Kidney epithelial cell (primary cell): Measurements from ENCODE around the gene EPHB2. TPM values are rescaled to one million over a fixed set of nuclear protein-coding genes. Genes with fewer than 3 reads are reported as not detected.

Experiments
- DNase-seq: peaks from one replicate; pipeline ENCODE4 v3.0.0-alpha.2; 2010; ENCODE audit warnings: low read depth
- H3K27me3 ChIP-seq: 2 replicates; pipeline ENCODE4 v1.6.0; 2011; ENCODE audit warnings: low read length; ENCODE audit not compliant: control insufficient read depth, insufficient read depth
- H3K36me3 ChIP-seq: 2 replicates; pipeline ENCODE4 v1.5.1; 2011; ENCODE audit warnings: low read length; ENCODE audit not compliant: control insufficient read depth, insufficient read depth
- H3K4me3 ChIP-seq: 2 replicates; pipeline ENCODE4 v1.5.1; 2011; ENCODE audit warnings: low read depth, mild to moderate bottlenecking, control low read depth, low read length
- total RNA-seq: library from RNA; depleted of rRNA; stranded (reverse); fragments of >200 nt; gene quantifications from 2 replicates; pipeline ENCODE4 v1.2.3, GENCODE V29; 2015
- TF ChIP-seq, protein P1 (sequence below): IDR thresholded peaks from 2 replicates; pipeline ENCODE4 v1.5.1; 2011; ENCODE audit warnings: mild to moderate bottlenecking, moderate library complexity, low read length, control low read depth, inconsistent platforms; ENCODE audit not compliant: insufficient read depth, poor library complexity, severe bottlenecking

EPHB2 gene
- total RNA-seq, 1 donor from 2014 or later = 111 TPM

DNA sequence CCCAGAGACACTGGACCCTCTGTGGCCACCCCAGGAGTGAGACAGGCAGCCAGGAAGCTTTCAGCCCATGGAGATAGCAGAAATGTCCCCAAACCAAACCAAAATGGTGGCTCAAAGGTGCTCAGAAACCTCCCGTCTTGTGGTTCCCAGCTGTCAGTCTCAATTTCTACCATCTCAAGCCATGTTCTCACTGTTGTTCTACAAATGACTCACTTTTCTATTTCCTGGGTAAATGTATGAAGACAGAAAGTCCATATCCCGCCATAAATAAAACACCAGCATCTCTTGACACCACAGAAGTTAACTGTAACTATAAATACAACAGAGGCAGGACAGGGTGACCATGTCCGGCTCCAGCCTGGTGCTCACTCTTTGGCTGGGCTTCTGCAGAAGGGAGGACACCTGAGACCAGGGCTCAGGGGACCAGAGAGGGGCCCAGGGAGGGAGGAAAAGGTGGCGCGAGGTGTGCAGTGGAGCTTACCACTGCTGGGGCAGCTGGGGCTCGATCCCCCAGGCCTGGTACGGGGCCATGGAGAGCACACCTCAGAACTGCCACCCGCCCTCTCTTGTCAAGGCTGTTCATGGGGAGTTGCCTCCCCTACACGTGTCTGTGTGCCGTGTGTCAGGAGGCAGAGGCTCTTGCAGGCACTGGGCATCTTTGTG is 43.6 kb downstream of the EPHB2 start:
- TF ChIP-seq, protein P1, sequence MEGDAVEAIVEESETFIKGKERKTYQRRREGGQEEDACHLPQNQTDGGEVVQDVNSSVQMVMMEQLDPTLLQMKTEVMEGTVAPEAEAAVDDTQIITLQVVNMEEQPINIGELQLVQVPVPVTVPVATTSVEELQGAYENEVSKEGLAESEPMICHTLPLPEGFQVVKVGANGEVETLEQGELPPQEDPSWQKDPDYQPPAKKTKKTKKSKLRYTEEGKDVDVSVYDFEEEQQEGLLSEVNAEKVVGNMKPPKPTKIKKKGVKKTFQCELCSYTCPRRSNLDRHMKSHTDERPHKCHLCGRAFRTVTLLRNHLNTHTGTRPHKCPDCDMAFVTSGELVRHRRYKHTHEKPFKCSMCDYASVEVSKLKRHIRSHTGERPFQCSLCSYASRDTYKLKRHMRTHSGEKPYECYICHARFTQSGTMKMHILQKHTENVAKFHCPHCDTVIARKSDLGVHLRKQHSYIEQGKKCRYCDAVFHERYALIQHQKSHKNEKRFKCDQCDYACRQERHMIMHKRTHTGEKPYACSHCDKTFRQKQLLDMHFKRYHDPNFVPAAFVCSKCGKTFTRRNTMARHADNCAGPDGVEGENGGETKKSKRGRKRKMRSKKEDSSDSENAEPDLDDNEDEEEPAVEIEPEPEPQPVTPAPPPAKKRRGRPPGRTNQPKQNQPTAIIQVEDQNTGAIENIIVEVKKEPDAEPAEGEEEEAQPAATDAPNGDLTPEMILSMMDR = no peak
- H3K36me3 ChIP-seq = no peaks in the 10 kb centered on the region

DNA sequence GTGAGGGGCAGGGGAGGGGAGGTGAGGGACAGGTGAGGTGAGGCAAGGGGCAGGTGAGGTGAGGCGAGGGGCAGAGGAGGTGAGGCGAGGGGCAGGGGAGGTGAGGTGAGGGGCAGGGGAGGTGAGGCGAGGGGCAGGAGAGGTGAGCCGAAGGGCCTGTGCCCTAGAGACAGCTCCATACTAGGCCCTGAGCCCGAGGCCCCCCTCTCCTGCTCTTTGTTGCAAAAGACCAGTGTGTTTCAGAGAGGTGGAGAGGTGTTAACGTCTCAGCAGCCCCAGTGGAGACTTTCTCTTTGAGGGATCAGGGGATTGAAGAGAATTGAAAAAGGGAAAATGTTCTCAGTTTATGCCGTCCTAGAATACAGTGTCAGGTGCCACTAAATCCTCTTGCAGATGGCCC is 44.2 kb downstream of the EPHB2 start:
- Histone ChIP-seq H3K4me3 (no peak overlapping the region), H3K36me3 (no peaks in the 10 kb centered on the region), H3K27me3 (no peaks in the 10 kb centered on the region)
- no peak for DNase-seq
- TF ChIP-seq, protein P1 = no peak

More for the DNA sequence above, 43.6 kb downstream of the EPHB2 start:
- no peak for DNase-seq
- Histone ChIP-seq H3K27me3 (no peaks in the 10 kb centered on the region), H3K4me3 (no peak overlapping the region)

DNA sequence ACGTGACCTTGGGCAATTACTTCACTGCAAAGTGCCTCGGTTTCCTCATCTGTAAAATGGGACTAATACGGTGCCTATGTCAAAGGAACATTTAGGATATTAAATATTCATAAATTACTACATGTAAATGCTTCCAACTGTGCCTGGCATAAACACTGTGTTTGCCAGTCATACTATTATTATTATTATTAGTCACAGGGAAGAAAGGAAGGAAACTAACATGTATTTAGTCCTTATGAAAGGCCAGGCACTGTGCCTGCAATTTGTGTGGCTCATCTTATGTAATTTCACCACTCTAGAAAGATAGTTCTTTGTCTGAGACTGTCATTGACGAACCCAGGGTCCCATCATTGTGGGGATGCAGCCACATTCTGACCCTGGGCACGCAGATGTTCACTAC is 45.0 kb downstream of the EPHB2 start:
- TF ChIP-seq, protein P1 = no peak
- H3K36me3 ChIP-seq = no peaks in the 10 kb centered on the region
- H3K27me3 ChIP-seq = no peaks in the 10 kb centered on the region
- no peak overlapping the region for H3K4me3 ChIP-seq
- DNase-seq = no peak

DNA sequence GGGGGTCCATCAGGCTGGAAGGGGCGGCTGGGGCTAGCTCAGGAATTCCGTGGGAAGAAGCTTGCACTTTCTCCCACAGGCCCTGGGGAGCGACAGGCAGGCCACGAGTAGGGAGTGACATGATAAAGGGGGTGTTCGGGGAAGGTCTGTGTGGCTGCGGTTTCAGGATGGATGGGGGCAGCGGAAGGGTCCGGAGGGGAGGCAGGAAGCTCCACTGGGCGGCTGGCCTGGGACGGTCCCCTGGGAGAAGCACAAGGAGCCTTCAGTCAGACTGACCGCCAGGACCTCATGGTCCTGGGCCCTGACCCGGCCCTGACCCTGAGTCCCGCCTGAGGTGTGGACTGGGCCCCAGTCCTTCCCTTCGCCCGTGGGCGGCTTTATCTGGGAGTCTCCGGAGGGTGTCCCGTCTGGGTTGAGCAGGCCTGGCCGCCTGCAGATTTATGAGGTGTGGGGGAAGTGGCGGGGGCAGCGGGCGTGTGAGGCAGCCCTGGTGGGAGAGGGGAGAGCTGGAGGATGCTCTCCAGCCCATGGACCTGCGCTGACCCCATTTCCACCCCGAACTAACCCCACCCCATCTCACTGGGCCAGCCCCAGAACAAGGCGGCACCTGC is 45.6 kb downstream of the EPHB2 start:
- no peaks in the 10 kb centered on the region for H3K36me3 ChIP-seq

DNA sequence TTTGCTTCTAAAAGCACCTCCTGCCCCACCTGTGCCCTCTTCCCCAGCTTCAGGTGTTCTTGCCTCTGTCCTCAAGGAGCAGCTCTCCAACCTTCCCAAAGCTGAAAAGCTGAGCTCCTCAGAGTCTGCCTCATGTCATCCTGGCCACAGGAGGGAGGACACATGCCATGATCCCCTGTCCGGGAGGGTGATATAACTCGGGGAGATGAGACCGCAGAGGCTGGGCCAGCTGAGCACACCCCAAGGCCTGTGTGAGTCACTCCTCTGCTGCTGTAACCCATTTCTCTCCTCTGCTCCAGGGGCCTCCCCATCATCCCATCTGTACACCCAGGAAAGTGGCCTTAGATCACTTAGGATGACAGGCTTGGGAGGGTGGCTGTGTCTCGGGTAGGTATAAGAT is 49.8 kb downstream of the EPHB2 start:
- Histone ChIP-seq H3K27me3 (no peaks in the 10 kb centered on the region), H3K36me3 (no peaks in the 10 kb centered on the region), H3K4me3 (no peak overlapping the region)
- DNase-seq = no peak
- TF ChIP-seq, protein P1 = no peak

More for the DNA sequence above, 45.6 kb downstream of the EPHB2 start:
- Histone ChIP-seq H3K27me3 (no peaks in the 10 kb centered on the region), H3K4me3 (no peak overlapping the region)
- DNase-seq = no peak
- TF ChIP-seq, protein P1 = no peak
